ENCODE results near the gene SMOC1.

GRCh38 chr14:69901113-69901951 is 22.1 kb downstream of the SMOC1 start:
- no peak for TF ChIP-seq EZH2 (IDR thresholded peaks at IDR 0.05; ENCODE audit: low read length, unreplicated experiment)
- TF ChIP-seq CTCF (conservative IDR thresholded peaks at IDR 0.05; ENCODE audit: low read depth, low read length) = no peak

Data from PC-3 (cell line).